ENCODE results near the gene SMG6. TPM values are rescaled to one million over a fixed set of nuclear protein-coding genes. Genes with fewer than 3 reads are reported as not detected.

Gene SMG6
- total RNA-seq, 1 donor from 2014 or later, result 28.8 TPM

DNA sequence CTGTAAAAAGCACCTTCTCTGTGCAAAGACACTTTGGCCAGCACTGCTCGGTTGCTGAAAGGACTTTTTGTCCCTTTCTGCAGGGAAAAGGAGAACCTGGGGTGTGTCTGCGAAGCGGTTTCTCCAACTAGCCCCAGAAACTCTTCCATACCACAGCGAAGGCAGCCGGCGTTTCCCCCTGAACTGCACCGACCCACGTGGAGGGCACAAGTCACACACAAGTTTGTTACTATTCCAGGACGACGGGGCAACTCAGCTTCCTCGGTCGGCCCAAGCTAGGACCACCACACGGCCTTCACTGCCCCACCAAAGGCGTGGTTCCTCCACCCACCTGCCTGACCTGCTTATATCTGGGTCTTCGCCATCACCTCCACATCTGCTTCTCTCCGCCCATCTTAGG lies 280.3 kb downstream of the SMG6 start:
- H3K27me3 ChIP-seq, result peaks cover 40% of the 10 kb centered on the region
- DNase-seq, result no peak
- intact Hi-C loops (cut with DNase I), result no loop called here
- no peak for ATAC-seq
- peaks cover 34% of the 10 kb centered on the region for H3K4me1 ChIP-seq
- no peaks in the 10 kb centered on the region for H3K36me3 ChIP-seq
- TF ChIP-seq, protein P1, sequence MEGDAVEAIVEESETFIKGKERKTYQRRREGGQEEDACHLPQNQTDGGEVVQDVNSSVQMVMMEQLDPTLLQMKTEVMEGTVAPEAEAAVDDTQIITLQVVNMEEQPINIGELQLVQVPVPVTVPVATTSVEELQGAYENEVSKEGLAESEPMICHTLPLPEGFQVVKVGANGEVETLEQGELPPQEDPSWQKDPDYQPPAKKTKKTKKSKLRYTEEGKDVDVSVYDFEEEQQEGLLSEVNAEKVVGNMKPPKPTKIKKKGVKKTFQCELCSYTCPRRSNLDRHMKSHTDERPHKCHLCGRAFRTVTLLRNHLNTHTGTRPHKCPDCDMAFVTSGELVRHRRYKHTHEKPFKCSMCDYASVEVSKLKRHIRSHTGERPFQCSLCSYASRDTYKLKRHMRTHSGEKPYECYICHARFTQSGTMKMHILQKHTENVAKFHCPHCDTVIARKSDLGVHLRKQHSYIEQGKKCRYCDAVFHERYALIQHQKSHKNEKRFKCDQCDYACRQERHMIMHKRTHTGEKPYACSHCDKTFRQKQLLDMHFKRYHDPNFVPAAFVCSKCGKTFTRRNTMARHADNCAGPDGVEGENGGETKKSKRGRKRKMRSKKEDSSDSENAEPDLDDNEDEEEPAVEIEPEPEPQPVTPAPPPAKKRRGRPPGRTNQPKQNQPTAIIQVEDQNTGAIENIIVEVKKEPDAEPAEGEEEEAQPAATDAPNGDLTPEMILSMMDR (IDR thresholded peaks at IDR 0.05), result no peak
- no peaks in the 10 kb centered on the region for H3K9me3 ChIP-seq
- H3K4me3 ChIP-seq, result no peak overlapping the region
- no peak overlapping the region for H3K27ac ChIP-seq

DNA sequence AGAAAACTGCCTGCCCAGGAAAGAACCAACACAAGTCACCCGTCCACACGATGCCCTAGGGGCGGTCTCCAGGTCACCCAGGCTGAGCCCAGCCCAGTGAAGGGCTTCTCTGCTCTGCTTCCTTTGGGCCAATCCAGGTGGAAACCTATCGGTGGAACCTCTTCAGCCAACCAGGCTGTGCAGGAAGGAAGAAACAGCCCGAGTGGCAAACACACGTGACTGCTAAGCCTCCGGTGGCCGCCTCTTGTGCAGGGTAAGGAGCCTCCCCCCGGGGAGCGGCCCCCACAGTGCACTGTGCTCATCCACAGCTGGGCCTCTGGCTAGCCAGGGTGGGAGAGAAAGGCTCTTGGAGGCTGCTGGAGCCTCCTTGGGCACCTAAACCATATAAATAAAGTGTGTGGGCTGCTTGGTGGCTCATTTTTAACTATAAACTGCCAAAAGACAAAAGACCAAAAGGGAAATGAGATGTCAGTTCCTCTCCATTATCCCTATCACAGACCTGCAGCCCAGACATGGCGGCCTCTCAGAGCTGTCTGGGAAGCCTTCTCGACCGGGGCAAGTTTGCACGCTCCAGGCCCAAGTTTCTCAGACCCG lies 280.8 kb downstream of the SMG6 start:
- Histone ChIP-seq H3K27ac (no peak overlapping the region), H3K4me3 (no peak overlapping the region), H3K4me1 (peaks cover 34% of the 10 kb centered on the region), H3K36me3 (no peaks in the 10 kb centered on the region), H3K27me3 (peaks cover 35% of the 10 kb centered on the region), H3K9me3 (no peaks in the 10 kb centered on the region)
- DNase-seq (peak; percentile 71), ATAC-seq (peak; percentile 6)
- intact Hi-C loops (cut with DNase I), result no loop called here
- TF ChIP-seq, protein P1 (IDR thresholded peaks at IDR 0.05), result no peak

DNA sequence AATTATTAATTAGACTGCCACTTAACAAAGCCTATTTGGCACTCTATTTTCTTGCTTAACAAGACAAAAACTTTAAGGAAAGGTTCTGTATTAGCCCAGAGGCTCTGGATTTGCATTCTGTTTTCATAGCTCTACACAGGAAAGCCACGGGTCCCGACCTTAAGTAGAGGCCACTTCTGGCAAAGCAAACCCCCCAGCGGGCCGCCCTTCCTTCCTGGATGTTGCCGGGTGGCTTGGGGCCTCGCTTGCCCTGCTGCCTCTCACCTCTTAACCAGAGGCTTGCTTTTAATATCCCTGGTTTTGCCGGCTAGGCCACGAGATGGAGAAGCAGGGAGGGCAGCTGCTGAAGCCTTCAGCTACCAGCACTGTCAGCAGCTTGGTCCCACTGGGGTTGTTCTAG lies 282.9 kb downstream of the SMG6 start:
- H3K9me3 ChIP-seq, result no peaks in the 10 kb centered on the region
- H3K4me1 ChIP-seq, result peaks cover 30% of the 10 kb centered on the region
- ATAC-seq (no peak), DNase-seq (no peak)
- H3K27me3 ChIP-seq, result peaks cover 18% of the 10 kb centered on the region
- no peak overlapping the region for H3K4me3 ChIP-seq
- no peaks in the 10 kb centered on the region for H3K36me3 ChIP-seq
- intact Hi-C loops (cut with DNase I), result no loop called here
- TF ChIP-seq, protein P1 (IDR thresholded peaks at IDR 0.05), result no peak
- H3K27ac ChIP-seq, result no peak overlapping the region

DNA sequence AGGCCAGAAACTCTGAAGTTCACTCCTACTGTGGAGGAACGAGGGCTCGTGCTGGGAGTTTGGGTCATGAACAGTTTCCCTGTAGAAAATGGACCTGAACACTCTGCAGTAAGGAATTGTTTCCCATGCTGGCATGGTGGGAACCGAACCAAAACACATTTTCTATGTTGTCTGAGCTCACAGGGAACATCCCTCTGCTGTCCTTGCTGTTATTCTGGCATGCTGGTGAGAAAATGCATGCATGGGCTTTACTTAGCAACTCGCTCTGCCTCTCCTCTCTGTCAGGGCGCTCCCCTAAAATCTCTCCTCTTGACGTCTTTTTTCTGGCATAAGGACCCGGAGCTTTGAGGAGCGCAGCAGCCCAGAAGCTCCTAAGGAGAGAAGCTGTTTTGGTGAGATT lies 283.9 kb downstream of the SMG6 start:
- no peaks in the 10 kb centered on the region for H3K9me3 ChIP-seq
- no peak overlapping the region for H3K4me3 ChIP-seq
- H3K27me3 ChIP-seq, result peaks cover 11% of the 10 kb centered on the region
- TF ChIP-seq, protein P1 (IDR thresholded peaks at IDR 0.05), result no peak
- H3K4me1 ChIP-seq, result peaks cover 26% of the 10 kb centered on the region
- DNase-seq (no peak), ATAC-seq (no peak)
- intact Hi-C loops (cut with DNase I), result no loop called here
- H3K27ac ChIP-seq, result no peak overlapping the region
- H3K36me3 ChIP-seq, result no peaks in the 10 kb centered on the region

DNA sequence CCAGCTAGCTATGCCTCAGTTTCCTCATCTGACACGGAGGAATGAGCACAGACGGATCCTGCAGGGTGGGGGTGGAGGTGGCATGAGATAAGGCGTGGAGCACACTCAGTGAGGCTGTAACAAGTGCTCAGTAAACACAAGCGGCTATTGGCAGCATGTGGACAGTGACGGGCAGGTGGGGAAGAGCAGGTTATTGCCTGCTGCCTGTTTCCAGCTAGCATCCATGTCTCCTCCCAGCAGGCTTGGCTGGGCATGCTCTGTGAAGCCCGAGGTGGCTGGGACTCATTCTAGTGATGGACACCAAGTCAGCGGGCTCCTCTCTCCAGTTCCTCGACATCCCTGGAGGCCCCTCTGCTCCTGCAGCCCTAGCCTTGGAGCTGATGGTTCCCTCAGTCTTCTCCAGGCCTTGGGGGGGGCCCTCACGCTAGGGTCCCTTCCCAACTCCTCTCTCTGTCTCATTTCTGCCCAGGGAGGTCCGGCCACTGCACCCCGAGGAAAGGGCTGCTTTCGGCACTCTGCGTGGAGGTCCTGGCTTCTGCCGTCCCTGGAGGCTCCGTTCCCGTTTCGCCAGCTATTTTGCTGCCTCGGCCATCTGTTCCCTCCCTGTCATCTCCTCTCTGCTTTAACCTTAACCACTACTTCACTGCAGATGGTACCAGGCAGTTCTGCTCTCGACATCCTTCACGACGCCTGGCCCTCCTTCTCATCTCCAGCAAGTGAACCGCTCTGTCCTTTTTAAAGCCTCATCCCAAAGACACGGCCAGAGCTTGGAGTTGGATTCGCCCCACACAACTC lies 284.7 kb downstream of the SMG6 start:
- intact Hi-C loops (cut with DNase I), result no loop called here
- Histone ChIP-seq H3K36me3 (no peaks in the 10 kb centered on the region), H3K27me3 (peaks cover 3% of the 10 kb centered on the region), H3K9me3 (no peaks in the 10 kb centered on the region), H3K27ac (no peak overlapping the region), H3K4me1 (peaks cover 18% of the 10 kb centered on the region), H3K4me3 (no peak overlapping the region)
- ATAC-seq (no peak), DNase-seq (no peak)
- TF ChIP-seq, protein P1 (IDR thresholded peaks at IDR 0.05), result no peak
